ENCODE data around the gene SCYL1.
"Not testable (repeated sequence)": the region's sequence is repeated elsewhere in the genome, so short reads cannot be mapped to it uniquely, and the experiment has no call there.

SCYL1 gene

GRCh38 chr11:65506290-65506771 is 18.6 kb upstream of the SCYL1 start:
- no peak for DNase-seq (ENCODE audit: low read depth in 2 of 2)

- no peak for DNase-seq (ENCODE audit: low read depth in 2 of 2)
Observed at GRCh38 chr11:65506772-65507505, 17.9 kb upstream of the SCYL1 start.

- not testable (repeated sequence) for DNase-seq (ENCODE audit: low read depth in 2 of 2)
Observed at GRCh38 chr11:65512311-65512710, 12.6 kb upstream of the SCYL1 start.

GRCh38 chr11:65516135-65516968 is 8.5 kb upstream of the SCYL1 start:
- DNase-seq (ENCODE audit: low read depth in 2 of 2): no peak

GRCh38 chr11:65518941-65519549 is 5.8 kb upstream of the SCYL1 start:
- DNase-seq (ENCODE audit: low read depth in 2 of 2): not testable (repeated sequence)

GRCh38 chr11:65521777-65522521 is 2.9 kb upstream of the SCYL1 start:
- not testable (repeated sequence) for DNase-seq (ENCODE audit: low read depth in 2 of 2)

- DNase-seq (ENCODE audit: low read depth in 2 of 2): not testable (repeated sequence)
Observed at GRCh38 chr11:65522718-65523630, 1.9 kb upstream of the SCYL1 start.

- not testable (repeated sequence) for DNase-seq (ENCODE audit: low read depth in 2 of 2)
Observed at GRCh38 chr11:65523631-65523968, 1.3 kb upstream of the SCYL1 start.

GRCh38 chr11:65524014-65524740 is 706 bp upstream of the SCYL1 start:
- no peak for DNase-seq (ENCODE audit: low read depth in 2 of 2)

GRCh38 chr11:65525546-65526480 is 930 bp downstream of the SCYL1 start:
- no peak for DNase-seq (ENCODE audit: low read depth in 2 of 2)

GRCh38 chr11:65526744-65527143 is 1.9 kb downstream of the SCYL1 start:
- DNase-seq (ENCODE audit: low read depth in 2 of 2): no peak

GRCh38 chr11:65528819-65529350 is 4.0 kb downstream of the SCYL1 start:
- DNase-seq (ENCODE audit: low read depth in 2 of 2): no peak

- no peak for DNase-seq (ENCODE audit: low read depth in 2 of 2)
Observed at GRCh38 chr11:65529475-65530156, 4.7 kb downstream of the SCYL1 start.

- no peak for DNase-seq (ENCODE audit: low read depth in 2 of 2)
Observed at GRCh38 chr11:65530157-65530496, 5.2 kb downstream of the SCYL1 start.

- DNase-seq (ENCODE audit: low read depth in 2 of 2): no peak
Observed at GRCh38 chr11:65532388-65533064, 7.6 kb downstream of the SCYL1 start.

- no peak for DNase-seq (ENCODE audit: low read depth in 2 of 2)
Observed at GRCh38 chr11:65535102-65535501, 10.2 kb downstream of the SCYL1 start.

- DNase-seq (ENCODE audit: low read depth in 2 of 2): no peak
Observed at GRCh38 chr11:65536412-65537295, 11.8 kb downstream of the SCYL1 start.

Data from stimulated activated CD4-positive, alpha-beta T cell treated with anti-CD3 and anti-CD28 coated beads, Interleukin-12 subunit alpha, Interleukin-12 subunit beta, amount 100 ng/mL, for 24 hours (primary cell).